A673 (cell line): ENCODE measurements around the gene SRRD.

Source experiments
- CTCF ChIP-seq: fragments of 300-800, 200-600 bp; sonication (generic); conservative IDR thresholded peaks from 2 replicates; pipeline ENCODE4 v1.5.1; 2017; ENCODE audit warnings: low read depth, mild to moderate bottlenecking, antibody characterized with exemption, low read length, moderate library complexity, mixed read lengths
- EZH2 ChIP-seq: fragments of 200-600 bp; sonication (generic); IDR thresholded peaks from 2 replicates; pipeline ENCODE4 v1.6.1; 2017; ENCODE audit warnings: borderline replicate concordance, low read depth, mild to moderate bottlenecking, mixed read lengths, antibody characterized with exemption, low read length; ENCODE audit not compliant: poor library complexity, severe bottlenecking

DNA sequence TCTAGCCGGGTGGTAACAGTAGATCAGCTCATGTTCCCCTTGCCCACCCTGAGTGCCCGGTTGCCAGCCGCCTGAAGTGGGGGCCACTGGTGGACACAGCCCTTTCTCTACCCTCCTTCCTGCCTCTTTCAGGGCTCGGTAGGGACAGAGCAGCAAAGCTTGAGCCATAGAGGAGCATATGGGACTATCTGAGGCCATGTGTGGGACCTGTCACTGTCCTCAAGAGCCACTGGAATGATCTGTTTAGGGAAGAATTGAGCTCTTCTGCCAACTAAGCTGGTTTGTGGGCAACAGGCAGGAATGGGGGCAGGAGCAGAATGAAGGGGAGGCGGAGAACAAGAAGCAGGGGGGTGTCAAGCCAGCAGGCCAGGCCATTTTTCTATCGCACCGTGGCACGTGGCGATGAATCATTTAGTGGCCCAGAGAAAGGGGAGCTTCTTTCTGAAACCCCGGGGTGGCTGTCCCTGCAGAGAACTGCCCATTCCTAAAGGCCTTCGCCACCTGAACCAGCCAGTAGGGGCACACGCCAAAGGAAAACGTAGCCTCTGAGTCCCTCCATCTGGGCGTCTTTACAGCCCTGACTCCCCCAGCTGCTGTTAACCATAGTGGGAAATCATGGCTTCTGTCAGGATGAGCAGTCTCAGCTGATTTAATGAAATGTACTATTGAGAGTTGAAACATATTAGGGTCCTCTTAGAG is 45.8 kb upstream of the SRRD start:
- no peak for TF ChIP-seq CTCF
- TF ChIP-seq EZH2 = no peak
